Measurements from ENCODE around the gene APLF. TPM values are rescaled to one million over a fixed set of nuclear protein-coding genes. Genes with fewer than 3 reads are reported as not detected.

Gene APLF
- total RNA-seq, 2 experiments from 2014 or later = 6.1 to 7.6 TPM

DNA sequence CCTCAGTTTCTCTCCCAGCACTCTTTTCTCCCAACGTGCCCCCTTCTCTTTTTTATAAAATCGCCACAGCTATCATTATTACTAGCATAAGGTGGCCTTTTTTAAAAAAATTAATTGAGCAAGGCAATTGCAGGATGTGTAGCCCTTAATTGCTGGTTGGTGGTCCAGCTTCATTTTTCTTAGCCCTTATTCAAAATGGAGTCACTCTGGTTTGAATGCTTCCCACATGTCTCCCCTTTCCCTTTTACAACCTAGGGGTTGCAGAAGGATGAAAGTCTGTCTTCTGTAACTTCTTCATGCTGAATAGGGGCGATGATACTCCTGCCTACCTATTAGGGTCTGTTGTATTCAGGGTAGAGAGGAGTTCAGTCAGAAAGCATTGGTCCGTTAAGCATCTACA, 139.4 kb downstream of the APLF start:
- H3K4me2 ChIP-seq (ENCODE audit: low read length) = no peak overlapping the region

DNA sequence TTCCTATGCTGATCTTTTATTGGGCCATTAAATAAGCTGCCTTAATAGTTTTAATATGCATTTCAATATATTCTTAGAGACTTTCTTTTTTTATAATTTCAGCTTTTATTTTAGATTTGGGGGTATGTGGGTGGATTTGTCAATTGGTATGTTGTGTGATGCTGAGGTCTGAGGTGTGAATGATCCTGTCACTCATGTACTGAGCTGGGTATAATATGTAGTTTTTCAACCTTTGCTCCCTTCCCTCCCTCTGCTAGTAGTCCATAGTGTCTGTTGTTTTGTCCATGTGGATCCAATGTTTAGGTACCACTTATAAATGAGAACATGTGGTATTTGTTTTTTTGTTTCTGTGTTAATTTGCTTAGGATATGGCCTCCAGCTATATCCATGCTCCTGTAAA, 140.5 kb downstream of the APLF start:
- Histone ChIP-seq H3K27ac (ENCODE audit: low read depth, low read length, poor library complexity, severe bottlenecking) (no peak overlapping the region), H3K4me1 (ENCODE audit: insufficient read depth, low read length, poor library complexity, severe bottlenecking) (no peaks in the 10 kb centered on the region), H3K4me3 (ENCODE audit: low read depth, low read length, poor library complexity, severe bottlenecking) (no peak overlapping the region), H3K9me3 (ENCODE audit: low read length) (peaks cover 15% of the 10 kb centered on the region), H3K9me2 (ENCODE audit: insufficient read depth, low read length) (no peaks in the 10 kb centered on the region), H3K4me2 (ENCODE audit: low read length) (no peak overlapping the region), H2AFZ (ENCODE audit: low read length) (no peak overlapping the region), H3K79me2 (ENCODE audit: insufficient read depth, low read depth, low read length) (no peaks in the 10 kb centered on the region), H3K36me3 (ENCODE audit: insufficient read depth, low read length) (no peaks in the 10 kb centered on the region), H4K20me1 (ENCODE audit: insufficient read depth, low read length) (no peaks in the 10 kb centered on the region)
- POLR2A ChIA-PET = no interaction called here
- CTCF ChIA-PET (ENCODE audit: unreplicated experiment) = no interaction called here
- intact Hi-C loops (cut with micrococcal nuclease; ENCODE audit: unreplicated experiment) = no loop called here
- BruUV-seq (replicated peaks) = no TSS peak
- no peak for TF ChIP-seq EZH2phosphoT487 (IDR thresholded peaks at IDR 0.05; ENCODE audit: borderline replicate concordance, low read depth, low read length)
- TF ChIP-seq CTCF (conservative IDR thresholded peaks at IDR 0.05; ENCODE audit: low read length) = no peak
- no peak for DNase-seq (ENCODE audit: low spot score)

More for the DNA sequence above, 139.4 kb downstream of the APLF start:
- no peaks in the 10 kb centered on the region for H3K79me2 ChIP-seq (ENCODE audit: insufficient read depth, low read depth, low read length)
- no peaks in the 10 kb centered on the region for H3K36me3 ChIP-seq (ENCODE audit: insufficient read depth, low read length)
- H3K9me3 ChIP-seq (ENCODE audit: low read length) = peaks cover 17% of the 10 kb centered on the region
- TF ChIP-seq EZH2phosphoT487 (IDR thresholded peaks at IDR 0.05; ENCODE audit: borderline replicate concordance, low read depth, low read length) (no peak), CTCF (conservative IDR thresholded peaks at IDR 0.05; ENCODE audit: low read length) (no peak)
- H3K4me3 ChIP-seq (ENCODE audit: low read depth, low read length, poor library complexity, severe bottlenecking) = no peak overlapping the region
- CTCF ChIA-PET (ENCODE audit: unreplicated experiment) = no interaction called here
- no peaks in the 10 kb centered on the region for H3K4me1 ChIP-seq (ENCODE audit: insufficient read depth, low read length, poor library complexity, severe bottlenecking)
- H2AFZ ChIP-seq (ENCODE audit: low read length) = no peak overlapping the region
- no peak overlapping the region for H3K27ac ChIP-seq (ENCODE audit: low read depth, low read length, poor library complexity, severe bottlenecking)
- BruUV-seq (replicated peaks) = no TSS peak
- DNase-seq (ENCODE audit: low spot score) = no peak
- POLR2A ChIA-PET = no interaction called here
- intact Hi-C loops (cut with micrococcal nuclease; ENCODE audit: unreplicated experiment) = no loop called here
- no peaks in the 10 kb centered on the region for H4K20me1 ChIP-seq (ENCODE audit: insufficient read depth, low read length)
- no peaks in the 10 kb centered on the region for H3K9me2 ChIP-seq (ENCODE audit: insufficient read depth, low read length)

DNA sequence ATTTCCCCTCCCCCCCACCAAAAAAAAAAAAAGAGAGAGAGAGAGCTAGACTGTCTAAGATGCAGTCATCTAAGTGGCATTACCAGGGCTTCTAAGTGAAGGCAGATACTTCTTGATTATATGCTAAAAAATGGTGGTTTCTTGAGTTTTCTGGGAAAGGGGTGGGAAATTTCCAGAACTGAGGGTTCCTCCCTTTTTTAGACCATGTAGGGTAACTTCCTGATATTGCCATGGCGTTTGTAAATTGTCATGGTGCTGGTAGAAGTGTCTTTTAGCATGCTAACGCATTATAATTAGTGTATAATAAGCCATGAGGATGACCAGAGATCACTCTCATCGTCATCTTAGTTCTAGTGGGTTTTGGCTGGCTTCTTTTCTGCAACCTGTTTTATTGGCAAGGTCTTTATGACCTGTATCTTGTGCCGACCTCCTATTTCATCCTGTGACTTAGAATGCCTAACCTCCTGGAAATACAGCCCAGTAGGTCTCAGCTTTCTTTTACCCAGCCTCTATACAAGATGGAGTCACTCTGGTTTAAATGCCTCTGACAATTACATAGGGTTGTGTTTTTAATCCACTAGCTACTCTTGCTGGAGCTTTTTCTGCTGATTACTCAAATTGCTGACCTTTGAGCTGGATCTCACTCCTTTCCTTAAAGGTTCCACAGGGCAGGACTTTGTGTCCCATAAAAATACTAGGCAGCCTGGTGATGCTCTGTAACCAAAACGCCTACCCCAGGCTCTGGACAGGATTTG, 145.6 kb downstream of the APLF start:
- Histone ChIP-seq H4K20me1 (ENCODE audit: insufficient read depth, low read length) (no peaks in the 10 kb centered on the region), H3K27ac (ENCODE audit: low read depth, low read length, poor library complexity, severe bottlenecking) (no peak overlapping the region), H3K36me3 (ENCODE audit: insufficient read depth, low read length) (no peaks in the 10 kb centered on the region), H3K4me2 (ENCODE audit: low read length) (no peak overlapping the region), H3K4me1 (ENCODE audit: insufficient read depth, low read length, poor library complexity, severe bottlenecking) (no peaks in the 10 kb centered on the region), H2AFZ (ENCODE audit: low read length) (no peak overlapping the region), H3K79me2 (ENCODE audit: insufficient read depth, low read depth, low read length) (no peaks in the 10 kb centered on the region), H3K4me3 (ENCODE audit: low read depth, low read length, poor library complexity, severe bottlenecking) (no peak overlapping the region), H3K9me3 (ENCODE audit: low read length) (peaks cover 7% of the 10 kb centered on the region; the same call in 1 of the 2 replicates), H3K9me2 (ENCODE audit: insufficient read depth, low read length) (no peaks in the 10 kb centered on the region)
- BruUV-seq (replicated peaks) = no TSS peak
- intact Hi-C loops (cut with micrococcal nuclease; ENCODE audit: unreplicated experiment) = no loop called here
- no peak for TF ChIP-seq CTCF (conservative IDR thresholded peaks at IDR 0.05; ENCODE audit: low read length)
- TF ChIP-seq EZH2phosphoT487 (IDR thresholded peaks at IDR 0.05; ENCODE audit: borderline replicate concordance, low read depth, low read length) = no peak
- POLR2A ChIA-PET = interaction anchor here (0.7 kb wide), 1 partner anchor 28 kb away, joined by 3 read pairs; no protein-coding TSS in a partner anchor
- no peak for DNase-seq (ENCODE audit: low spot score)
- CTCF ChIA-PET (ENCODE audit: unreplicated experiment) = no interaction called here

Data from OCI-LY7 (cell line).